NOMO-1 treated with dmso at 0.1 percent for 144 hours (cell line): ENCODE data around the gene NOS2.
"Not testable (repeated sequence)": the region's sequence is repeated elsewhere in the genome, so short reads cannot be mapped to it uniquely, and the experiment has no call there.

Source experiments
- DNase-seq: peaks from one replicate; lab custom pipeline; 2025; ENCODE audit not compliant: unreplicated experiment; lab: John Stamatoyannopoulos, UW

Gene NOS2

GRCh38 chr17:27733773-27734172 is 66.6 kb downstream of the NOS2 start:
- DNase-seq, result no peak

GRCh38 chr17:27732746-27733145 is 67.6 kb downstream of the NOS2 start:
- DNase-seq, result not testable (repeated sequence)

DNA sequence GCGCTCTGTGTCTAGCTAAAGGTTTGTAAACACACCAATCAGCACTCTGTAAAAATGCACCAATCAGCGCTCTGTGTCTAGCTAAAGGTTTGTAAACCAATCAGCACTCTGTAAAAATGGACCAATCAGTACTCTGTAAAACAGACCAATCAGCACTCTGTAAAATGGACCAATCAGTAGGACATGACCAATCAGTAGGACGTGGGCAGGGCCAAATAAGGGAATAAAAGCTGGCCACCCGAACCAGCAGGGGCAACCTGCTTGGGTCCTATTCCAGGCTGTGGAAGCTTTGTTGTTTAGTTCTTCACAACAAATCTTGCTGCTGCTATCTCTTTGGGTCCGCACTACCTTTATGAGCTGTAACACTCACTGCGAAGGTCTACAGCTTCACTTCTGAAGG is 74.3 kb downstream of the NOS2 start:
- DNase-seq, result not testable (repeated sequence)

DNA sequence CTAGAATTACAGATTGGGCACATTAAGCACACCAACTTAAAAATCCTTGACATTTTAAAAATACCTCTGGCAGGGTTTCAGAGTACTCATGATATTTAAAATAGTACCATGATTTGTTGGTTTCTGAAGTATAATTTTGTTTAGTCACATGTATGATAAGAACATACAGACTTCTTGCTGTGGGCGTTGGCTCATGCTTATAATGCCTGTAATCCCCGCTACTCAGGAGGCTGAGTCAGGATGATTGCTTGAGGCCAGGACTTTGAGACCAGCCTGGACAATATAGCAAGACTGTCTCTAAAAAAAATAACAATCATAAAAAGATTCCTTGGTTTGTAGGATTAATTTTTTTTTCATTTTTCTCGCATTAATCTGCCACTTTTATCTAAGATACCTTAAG is 78.5 kb downstream of the NOS2 start:
- no peak for DNase-seq
